EL (cell line): ENCODE results near the gene PRR5L.
A peak's percentile ranks its signal among the peaks of the same experiment; 100 is the strongest.

Experiments
- DNase-seq: peaks from one replicate; pipeline ENCODE4 v3.0.0-alpha.2; 2016

The PRR5L gene

DNA sequence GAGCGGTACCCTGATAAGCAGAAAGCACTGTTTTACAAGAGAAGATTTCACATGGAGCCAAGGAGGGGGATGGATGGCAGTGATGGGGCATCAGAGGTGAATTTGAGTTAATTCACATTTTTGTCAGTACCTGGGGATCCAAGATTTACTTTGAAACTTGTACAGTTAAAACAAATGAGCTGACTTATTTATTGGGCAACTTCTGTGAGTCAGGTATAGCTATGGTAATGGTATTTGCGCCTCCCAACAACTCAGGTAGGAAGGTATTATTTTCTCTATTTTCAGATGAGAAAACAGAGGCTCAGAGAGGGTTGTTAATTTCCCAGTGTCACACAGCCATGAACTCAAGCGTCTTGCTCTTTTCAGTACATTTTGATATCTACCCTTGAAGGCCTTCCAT lies 83.6 kb downstream of the PRR5L start:
- DNase-seq = no peak

DNA sequence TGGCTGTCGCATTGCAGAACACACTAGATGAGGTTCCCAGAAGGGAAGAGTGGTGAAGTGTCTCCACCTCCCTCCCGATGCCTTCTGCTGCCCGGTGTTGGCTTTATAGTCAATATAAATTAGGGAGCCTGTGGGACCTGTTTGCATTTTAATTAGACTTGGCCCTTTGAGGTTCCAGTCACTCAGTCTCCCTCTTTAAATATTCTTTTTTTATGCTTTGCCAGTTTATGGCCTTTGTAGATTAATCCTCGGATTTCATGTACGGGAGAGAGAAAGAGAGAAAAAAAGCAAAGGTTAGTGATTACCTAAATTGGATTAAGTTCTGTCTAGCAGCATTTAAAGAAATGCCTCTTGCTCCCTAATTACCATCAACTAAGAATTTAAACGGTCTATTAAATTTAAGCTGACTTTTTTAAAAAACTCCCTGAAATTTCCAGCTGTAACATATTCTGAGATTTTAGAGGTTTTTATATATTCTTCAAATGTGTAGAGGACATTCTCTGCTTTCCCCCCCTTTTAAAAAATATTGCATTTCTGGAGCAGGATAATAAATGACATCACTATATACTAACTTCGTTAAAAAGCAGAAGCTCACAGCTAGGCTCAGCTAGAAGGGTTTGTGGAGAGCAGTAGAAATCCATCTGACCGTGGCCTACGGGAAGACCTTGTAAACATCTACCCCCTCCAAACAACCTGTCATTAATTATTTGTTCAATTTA lies 84.4 kb downstream of the PRR5L start:
- no peak for DNase-seq

DNA sequence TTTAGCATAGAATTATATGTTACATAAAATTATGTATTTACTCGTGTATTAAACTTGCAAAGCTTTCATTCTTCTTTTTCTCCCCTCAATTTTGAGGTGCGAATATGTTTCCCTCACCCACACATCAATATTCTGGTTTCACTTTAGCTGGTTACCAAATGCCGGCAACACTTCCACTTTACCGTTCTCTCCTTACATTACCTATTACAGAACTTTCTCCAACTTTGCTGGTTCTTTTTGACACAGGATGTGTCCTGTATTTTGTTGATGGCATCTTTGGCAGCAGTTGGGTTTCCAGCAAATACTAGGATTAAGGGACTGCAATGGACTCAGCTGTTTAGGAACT lies 84.9 kb downstream of the PRR5L start:
- DNase-seq = no peak

DNA sequence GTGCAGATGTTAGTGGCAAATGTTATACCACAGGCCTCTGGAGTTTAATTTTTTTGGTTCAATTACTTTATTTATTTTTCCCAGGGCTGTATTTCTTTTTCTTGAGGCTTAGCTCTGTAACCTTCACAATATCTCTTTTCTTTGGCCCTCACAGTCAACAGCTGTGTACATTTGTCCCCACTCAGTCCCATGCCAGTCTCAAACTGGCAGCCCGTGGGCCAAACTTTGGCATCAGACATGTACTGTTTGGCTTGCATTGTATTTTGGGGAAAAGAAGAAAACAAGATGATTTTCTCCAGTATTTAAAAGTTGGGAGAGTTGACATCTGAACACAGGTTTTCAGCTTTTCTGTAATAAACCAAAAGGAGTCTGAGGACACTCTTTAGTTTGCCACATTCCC lies 87.1 kb downstream of the PRR5L start:
- DNase-seq = no peak

DNA sequence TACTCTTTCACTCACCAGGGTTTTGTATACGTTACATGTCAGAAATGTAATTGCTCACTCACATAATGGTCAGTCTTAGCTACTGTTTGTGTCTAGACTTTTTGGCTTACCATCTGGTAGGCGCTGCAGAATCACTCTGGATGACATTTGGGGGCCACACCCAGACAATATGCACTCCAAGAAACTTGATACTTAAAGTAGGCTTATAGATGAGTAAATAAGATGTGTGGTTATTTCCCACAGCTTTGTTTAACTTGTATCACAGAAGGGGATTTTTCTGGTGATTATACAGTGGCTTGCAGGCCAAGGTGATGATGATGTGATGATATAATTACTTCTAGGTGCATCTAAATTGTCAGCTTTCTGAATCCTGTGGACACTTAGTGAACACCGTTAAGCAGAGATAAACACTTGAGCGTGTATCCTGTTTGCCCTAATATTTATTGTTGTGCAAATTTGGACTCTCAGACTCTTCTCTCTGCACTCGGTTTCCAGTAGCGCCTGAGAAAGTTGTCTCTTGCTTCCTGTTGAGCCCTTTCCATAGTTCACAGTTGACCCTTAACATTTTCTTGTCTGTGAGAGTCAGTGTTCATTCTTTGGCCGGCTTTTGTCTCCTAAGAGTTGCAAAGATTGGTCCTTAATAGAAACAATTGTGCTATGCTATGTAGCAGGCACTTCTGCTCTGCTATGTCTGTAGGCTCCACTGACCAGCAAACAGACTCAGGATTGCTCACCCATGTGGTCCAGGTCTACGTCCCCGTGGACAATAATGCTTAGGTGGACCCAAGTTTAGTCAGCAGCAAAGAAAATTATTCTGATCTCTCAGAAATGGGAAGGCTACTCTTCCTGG lies 89.3 kb downstream of the PRR5L start:
- DNase-seq = no peak

DNA sequence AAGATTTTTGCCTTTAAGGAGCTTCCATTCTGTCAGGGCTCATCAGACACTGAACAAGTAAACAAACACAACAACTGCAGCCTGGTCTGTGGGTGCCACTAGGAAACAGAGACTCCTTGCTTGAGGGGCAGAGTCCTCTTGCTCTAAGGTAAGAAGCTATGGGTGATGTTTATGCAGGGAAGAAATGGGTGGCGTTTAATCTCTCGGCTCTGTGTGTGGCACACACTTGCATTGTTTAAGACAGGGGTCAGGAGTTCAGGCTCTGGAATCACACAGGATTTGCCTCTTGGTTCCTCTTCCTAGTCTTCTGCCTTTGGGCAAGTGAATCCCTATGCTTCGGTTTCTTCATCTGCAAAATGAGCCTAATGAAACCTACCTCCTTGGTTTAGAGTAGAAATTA lies 90.3 kb downstream of the PRR5L start:
- DNase-seq = no peak

DNA sequence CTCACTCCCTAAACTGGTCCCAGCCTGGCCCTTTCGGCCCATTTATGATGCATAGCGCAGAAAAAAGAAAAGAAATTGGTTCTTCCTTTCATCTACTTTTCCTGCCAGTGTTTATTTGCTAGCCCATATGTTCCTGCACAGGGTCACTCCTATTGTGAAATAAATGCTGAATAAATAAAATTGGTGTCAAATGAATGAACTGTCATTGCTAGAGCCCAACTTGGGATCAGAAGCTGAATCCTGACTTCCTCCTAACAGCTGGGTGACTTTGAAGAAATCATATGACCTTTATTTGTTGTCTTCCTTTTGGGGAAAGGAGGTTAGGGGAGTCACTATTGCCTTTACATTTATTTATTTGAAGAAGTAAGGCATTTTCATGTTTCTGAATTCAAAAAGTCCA lies 92.0 kb downstream of the PRR5L start:
- DNase-seq = no peak

DNA sequence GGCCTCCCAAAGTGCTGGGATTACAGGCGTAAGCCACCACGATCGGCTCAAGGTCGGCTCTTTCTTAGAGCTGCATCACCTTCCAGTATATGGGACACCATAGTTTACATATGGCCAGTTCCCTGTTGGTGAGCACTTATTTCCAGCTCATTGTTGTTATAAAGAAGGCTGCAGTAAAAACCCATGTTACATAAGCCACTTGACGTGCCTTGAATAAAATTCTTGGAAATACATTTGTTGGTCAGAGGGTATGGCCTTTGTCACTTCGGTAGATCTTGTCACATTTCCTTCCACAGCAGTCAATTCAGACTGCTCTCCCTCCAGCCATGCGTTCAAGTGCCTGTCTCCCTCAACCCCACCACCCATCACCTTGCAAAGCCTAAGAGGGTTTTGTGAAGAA lies 92.9 kb downstream of the PRR5L start:
- no peak for DNase-seq

DNA sequence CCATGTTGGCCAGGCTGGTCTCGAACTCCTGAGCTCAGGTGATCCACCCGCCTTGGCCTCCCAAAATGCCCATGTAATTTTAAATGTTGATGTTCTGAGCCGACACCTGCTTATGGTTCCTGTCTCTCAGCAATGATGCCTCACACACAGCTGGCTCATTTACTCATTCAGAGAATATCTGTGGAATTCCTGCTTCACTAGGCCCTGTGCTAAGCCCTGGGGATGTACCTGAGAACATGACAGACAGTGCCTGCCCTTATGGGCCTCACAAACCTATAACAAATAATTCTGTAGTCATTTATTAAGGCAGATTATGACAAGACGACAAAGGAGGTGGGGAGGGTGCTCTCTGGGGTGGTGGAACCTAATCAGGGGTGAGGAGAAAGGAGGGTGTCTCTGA lies 93.7 kb downstream of the PRR5L start:
- peak; percentile 18 for DNase-seq

DNA sequence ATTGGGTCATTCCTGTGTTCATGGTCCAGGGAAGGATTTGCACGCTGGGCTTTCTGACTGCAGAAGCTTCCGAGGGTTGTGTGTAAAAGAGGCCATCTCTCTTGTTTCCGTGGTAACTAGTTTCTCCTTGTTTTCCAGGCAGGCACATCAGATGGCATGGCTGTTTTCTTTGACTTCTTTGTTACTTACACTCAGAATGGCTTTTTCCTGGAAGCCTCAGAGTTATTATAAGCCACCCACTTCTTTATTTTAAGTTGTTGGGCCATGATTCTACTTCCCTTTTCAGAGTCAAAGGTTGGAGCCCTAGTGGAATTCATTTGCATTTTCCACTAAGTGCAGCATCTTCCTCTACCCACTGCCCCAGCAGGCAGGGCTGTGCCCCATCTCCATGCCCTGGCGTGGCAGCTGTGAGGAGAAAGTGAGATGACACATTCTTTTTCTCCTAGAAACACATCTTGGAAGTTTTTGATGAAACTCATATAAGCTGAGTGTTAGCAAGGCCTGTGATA lies 94.9 kb downstream of the PRR5L start:
- no peak for DNase-seq

DNA sequence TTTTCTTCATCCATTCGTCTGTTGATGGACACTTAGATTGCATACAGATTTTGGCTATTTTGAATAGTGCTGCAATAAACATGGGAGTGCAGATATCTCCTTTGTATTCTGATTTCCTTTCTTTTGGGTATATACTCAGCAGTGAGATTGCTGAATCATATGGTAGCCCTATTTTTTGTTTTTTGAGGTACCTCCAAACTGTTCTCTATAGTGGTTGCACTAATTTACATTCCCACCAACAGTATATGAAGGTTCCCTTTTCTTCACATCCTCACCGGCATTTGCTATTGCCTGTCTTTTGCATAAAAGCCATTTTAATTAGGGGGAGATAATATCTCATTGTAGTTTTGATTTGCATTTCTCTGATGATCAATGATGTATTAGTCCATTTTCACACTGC lies 96.1 kb downstream of the PRR5L start:
- no peak for DNase-seq

DNA sequence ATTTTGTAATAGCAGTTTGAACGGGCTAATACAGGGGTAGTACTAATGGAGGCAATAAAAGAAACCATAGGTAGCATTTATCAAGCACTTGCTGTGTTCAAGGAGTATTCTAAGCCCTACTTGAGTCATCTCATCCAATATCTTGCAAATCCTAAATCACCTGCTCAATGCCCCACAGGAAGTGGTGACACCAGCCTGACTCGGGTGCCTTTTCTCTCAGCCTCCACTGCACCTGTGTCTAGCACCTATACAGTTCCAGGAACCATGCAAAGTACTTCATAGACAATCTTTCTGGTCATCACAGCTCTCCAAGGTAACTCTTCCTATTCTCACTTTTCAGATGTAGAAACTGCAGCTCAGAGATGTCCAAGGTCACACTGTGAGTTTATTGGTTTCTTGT lies 98.0 kb downstream of the PRR5L start:
- DNase-seq = no peak

DNA sequence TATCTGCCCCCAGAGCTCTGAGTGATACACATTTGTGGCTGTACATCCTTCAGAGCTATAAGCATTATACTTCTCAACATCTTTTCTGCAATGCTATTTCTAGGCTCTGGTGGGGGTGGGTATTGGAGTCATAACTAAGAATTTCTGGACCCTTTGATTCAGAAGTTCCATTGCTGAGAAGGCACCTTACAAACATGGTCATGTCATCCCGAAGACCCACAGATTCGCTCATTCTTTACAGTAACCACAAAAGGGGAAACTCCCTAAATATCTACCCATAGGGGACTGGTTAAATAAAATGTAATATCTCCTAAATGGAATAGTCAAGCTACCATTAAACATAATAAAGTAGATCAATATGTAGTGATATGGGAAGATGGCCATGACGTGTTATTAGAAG lies 98.8 kb downstream of the PRR5L start:
- no peak for DNase-seq

DNA sequence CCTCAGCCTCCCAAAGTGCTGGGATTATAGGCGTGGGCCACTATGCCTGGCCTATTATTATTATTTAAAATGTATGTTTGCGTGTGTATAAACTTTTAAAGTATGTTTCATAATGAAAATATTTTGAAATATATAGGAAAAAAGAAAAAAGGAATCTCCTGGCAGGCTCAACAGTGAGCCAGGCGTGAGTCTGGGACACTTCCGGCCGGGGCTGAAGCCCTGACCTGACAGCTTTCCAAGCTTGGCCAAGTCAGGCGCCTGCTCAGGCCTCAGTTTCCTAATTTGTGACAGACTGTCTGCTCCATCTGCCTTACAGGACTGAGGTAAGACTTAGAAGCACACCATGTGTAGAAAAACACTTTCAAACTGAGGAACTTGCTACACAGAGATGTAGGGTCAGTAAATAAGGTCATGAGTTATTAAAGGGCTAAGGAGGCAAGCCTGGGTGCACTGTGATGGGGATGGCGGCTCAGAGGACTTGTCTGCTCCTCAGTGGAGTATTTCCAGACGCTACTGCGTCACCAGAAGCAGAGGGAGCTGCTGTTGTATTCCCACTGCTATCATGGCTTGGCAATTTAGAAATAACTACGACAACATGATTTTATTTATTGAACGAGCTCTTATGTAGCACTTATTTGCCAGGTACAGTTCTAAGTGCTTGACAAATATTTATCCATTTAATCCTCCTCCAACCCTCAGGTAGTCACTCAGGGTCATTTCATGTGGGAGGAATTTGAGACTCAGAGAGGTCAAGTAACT lies 100.1 kb downstream of the PRR5L start:
- DNase-seq = no peak

DNA sequence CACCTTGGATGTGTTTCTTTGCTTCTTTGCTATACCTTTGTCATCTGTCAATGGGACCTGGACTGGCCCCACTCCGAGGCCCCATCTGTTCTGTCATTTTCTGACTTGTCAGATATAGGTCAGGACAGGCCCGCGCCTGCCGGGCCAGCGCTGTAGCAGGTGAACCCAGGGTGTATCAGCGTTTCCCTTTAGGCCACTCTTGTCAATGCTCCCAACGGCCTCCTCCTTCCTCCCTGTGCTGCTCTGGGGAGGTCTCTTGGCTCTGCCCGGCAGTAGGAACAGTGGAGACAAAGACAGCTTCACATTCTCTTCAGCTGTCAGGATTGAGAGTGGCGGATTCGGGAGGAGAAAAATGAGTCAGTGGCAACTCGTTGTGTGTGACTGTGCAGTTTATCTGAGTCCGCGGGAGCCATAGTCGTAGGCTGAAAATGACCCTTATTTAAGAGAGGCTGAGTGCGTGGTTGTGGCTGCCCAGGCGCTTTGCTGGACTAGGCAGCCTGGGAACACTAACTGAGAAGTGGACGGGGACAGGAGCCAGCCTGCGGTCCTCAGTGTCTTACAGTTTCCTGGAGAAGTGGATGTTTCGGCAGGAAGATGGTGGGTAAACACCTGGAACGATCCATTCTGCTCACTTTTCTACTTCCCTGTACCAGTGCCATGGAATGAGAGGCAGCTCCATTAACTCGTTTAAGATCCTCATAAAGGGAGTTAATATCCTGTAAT lies 102.3 kb downstream of the PRR5L start:
- no peak for DNase-seq

DNA sequence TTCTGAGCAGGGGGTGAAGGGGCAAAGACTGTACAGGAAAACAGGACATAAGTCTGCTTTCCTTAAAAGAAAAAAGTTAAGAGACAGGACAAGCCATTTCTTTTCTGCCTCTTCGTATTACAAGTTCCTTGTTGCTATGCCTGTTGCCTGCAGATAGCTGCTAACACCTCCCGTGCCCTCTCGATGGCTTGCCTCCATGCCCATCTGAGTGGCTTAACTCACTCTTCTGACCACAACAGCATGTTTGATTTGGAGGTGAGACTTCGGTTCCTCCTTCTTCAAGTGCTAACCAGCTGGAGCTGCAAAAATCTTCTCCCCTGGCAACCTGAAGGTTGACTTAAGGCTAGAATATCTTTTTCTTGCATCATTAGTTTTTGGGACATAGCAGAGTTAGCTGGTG lies 103.1 kb downstream of the PRR5L start:
- DNase-seq = no peak

DNA sequence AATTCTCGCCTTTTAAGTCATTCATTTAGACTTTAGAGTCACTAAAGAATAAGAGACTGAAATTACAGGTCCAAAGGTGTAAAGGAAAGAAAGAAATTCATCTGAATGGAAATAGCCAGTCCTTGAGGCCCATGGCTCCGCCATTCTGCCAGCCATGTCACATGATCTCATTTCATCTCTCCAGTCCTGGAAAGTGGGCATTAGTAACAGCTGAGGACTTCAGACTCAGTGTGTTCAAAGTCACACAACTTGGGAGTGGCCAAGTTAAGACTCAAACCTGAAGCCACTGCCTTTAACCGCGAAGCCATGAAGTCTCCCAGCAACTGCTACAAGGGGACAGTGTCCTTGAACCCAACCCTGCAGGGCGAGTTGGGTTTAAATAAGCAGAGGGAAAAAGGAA lies 103.7 kb downstream of the PRR5L start:
- no peak for DNase-seq

DNA sequence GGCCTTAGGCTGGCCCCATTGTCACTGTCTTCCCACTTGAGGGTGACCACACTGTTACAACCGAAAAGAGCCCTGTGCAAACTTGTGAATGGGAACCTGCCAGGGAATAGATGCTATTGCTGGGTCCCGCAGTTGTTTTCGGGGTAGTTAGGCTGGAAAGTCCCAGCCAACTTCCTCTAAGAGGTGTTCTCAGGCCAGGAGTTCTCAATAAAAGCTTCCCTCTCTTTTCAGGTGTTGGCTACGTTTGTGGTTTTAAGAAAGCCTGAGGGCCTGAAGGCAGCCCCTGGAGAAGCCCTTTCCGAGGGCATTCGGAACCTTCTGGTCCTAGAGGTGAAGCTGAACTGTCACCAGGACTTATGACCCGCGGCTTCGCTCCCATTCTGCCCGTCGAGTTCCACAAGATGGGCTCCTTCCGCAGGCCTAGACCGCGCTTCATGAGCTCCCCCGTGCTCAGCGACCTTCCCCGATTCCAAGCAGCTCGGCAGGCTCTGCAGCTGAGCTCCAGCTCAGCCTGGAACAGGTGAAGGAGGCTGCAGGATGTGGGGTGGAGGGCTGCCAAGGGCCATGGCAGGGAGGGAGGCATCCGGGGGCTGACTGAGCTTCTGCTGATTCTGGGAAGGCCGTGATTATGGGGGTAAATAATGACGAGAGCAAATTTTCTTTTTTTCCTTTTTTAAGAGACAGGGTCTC lies 104.8 kb downstream of the PRR5L start:
- no peak for DNase-seq

DNA sequence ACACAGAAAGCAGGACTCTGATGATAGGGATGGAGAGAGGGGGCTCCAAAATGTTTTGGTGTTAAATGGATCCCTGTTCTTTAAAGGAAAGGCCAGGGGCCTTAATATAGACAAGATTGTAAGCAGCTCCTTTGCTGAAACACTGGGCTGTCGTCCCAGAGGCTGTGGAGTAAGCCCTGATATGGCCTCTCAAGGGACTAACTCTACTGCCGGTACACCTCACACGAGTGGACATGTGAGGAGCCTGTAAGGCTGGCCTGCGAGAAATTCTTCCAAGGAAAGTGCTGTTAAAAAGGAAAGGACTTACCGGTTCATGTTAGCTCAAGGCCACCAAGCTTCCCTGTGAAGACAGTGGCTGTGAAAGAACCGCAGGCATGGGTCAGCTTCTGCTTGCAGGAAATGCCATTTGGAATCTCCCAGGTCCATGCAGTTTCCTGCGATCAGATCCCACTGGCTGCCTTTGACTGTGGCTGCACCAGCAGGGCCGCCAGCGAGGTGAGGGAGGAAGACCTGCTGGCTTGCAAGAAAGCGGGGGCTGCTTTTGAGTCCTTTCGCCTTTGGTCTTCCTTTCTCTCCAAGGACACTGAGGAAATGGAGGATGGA lies 106.6 kb downstream of the PRR5L start:
- no peak for DNase-seq

DNA sequence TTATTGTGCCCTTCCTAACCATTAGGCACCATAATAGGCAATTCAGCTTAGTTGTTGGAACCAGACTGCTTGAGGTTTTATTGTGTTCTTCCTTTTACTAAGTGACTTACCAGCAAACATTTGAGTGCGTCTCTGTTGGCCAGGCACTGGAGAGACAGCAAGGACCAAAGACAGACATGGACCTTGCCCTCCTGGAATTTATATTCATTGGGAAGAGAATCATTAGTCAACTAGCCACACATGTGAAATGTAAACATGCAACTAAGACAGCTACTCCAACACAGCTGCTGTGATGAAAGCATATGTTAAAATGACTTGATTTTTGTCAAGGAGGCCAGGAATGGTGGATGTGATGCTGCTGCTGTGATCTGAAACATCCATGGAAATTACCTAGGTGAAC lies 107.6 kb downstream of the PRR5L start:
- no peak for DNase-seq

DNA sequence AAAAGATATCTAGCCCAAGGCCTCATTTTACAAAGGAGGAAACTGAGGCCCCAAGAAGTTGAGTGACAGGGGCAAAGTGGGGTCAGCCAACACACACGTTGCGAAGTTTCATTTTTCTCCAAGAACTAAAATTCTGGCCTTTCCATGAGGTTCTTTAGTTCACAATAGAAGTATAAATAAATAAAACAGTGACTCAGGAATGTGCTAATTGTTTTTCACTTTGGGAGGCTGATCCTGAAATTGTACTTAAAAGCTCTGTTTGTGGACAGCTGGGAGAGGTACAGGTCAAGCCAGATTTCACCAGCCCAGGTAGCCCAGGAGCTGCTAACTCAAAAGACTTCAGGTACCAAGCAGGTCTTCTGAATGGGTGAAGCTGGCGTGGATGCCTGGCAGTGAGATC lies 108.7 kb downstream of the PRR5L start:
- no peak for DNase-seq
